Right lobe of liver (tissue), 6 donors: ENCODE measurements around the gene TSKU. TPM values are rescaled to one million over a fixed set of nuclear protein-coding genes. Genes with fewer than 3 reads are reported as not detected.

Experiments used
- ATAC-seq, 4 donors: fragments of 200-7000 bp; cut with Tn5 transposase; one replicate each; pipeline ENCODE4 v1.9.1; 2020; ENCODE audit warnings: mild to moderate bottlenecking in 4 of 4, moderate library complexity in 4 of 4
- DNase-seq, 3 donors: peaks; one replicate each; pipeline ENCODE4 v3.0.0-alpha.2; 2020
- H3K27ac ChIP-seq, 3 donors: fragments of 200-600 bp; one replicate each; pipeline ENCODE4 v1.8.0; 2022
- H3K27me3 ChIP-seq, 2 donors: fragments of 200-600 bp; one replicate each; pipeline ENCODE4 v1.8.0; 2022
- H3K36me3 ChIP-seq, 4 donors: fragments of 200-600 bp; sonication (generic) in 1 of 4; one replicate each; pipeline versions ENCODE4 v1.5.1 to v1.8.0; 2017 to 2022; ENCODE audit warnings: control low read depth in 1 of 4
- H3K4me1 ChIP-seq, 4 donors: fragments of 200-600 bp; sonication (generic) in 1 of 4; one replicate each; pipeline versions ENCODE4 v1.5.1 to v1.8.0; 2017 to 2022; ENCODE audit warnings: control low read depth in 1 of 4
- H3K4me3 ChIP-seq, 3 donors: fragments of 200-600 bp; one replicate each; pipeline ENCODE4 v1.8.0; 2022
- H3K9me3 ChIP-seq, 4 donors: fragments of 200-600 bp; sonication (generic) in 1 of 4; one replicate each; pipeline versions ENCODE4 v1.5.1 to v1.8.0; 2017 to 2022; ENCODE audit warnings: control low read depth in 1 of 4
- CTCF ChIP-seq, 4 donors: fragments of 200-600 bp in 3 of 4; fragments of 450-650 bp in 1 of 4; IDR thresholded peaks; one replicate each; pipeline versions ENCODE4 v1.5.1 to v1.8.0; 2016 to 2022; ENCODE audit warnings: antibody characterized with exemption in 4 of 4, mild to moderate bottlenecking in 2 of 4
- POLR2A ChIP-seq: fragments of 450-650 bp; IDR thresholded peaks from one replicate; pipeline ENCODE4 v1.6.1; 2017; ENCODE audit warnings: antibody characterized with exemption, mild to moderate bottlenecking
- WGBS: methylation state at CpG from one replicate; pipeline ENCODE4 v1.1.6; 2018; ENCODE audit warnings: low coverage, low lambda C conversion rate; ENCODE audit not compliant: insufficient coverage; ENCODE audit errors: missing lambda C conversion rate; 5-methylcytosine and 5-hydroxymethylcytosine counted together
- intact Hi-C, 2 donors: fragments of 100-400 bp; cut with DNase I; formaldehyde crosslinking; loops; one replicate each; pipeline versions ENCODE4 v1.11.2 to v1.14.1; 2022
- total RNA-seq, 6 experiments: library from RNA; depleted of rRNA in 2 of 6; stranded (reverse); fragments of >200 nt in 2 of 6; fragmentation: NEBNext Ultra II Directional in 3 of 6; extraction: Animal tissue kit (Norgen Biotek cat#: 25700) in 3 of 6; gene quantifications; one replicate each; pipeline versions ENCODE4 v1.1.0 to v1.2.4, GENCODE V29; 2016 to 2023
- donor health status: DM: no; HTN: yes; CAD: no.
- donor health status: DM: no; HTN: no; CAD: no.
- donor health status: DM: no; HTN: no; CAD: no.
- donor health status: DM: no; HTN: yes; CAD: no.
- donor health status: DM: no; HTN: yes; CAD: no.

The TSKU gene
- total RNA-seq, 6 experiments from 2014 or later, result 66.1 to 1,026 (median 278) TPM

DNA sequence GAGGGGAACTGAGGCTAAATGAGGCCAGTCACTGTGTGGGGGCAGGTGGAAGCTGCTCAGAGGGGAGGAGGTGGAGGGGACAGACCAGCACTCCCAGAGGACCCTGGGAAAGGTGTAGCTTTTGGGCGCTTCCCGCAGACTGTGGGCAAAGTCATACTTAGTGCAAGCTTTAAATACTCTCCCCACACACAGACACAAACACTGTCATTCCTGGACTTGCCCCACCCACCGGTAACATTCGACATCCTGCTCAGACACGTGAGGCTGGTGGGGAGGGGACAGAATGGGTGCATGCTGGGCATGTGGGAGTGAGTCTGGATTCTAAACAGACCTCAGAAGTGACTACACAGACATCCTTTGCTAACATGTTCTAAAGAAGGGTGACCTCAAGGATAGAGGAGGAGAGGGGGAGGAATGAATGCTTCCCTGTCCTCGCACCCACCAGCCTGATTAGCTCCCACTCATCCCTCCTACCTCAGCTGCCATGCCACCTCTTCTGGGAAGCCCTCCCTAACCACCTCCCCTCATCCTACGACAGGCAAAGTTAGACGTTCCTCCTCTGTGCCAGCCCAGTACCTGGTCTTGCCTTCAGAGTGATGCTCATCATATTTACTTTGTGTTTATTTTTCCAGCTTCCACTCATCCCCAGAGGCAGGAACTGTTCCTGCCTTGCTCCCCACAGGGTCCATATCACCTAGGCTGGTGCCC is 22.2 kb downstream of the TSKU start:
- intact Hi-C loops, result loop anchor here in 1 of 2 donors (10.0 kb wide), 1 partner anchor 229 kb away; the partner anchor contains the start of gene B3GNT6
- H3K9me3 ChIP-seq, result no peaks in the 10 kb centered on the region
- DNase-seq, result peak in 1 of 3 donors; percentile 57
- ATAC-seq, result peak in 1 of 4 donors; percentile 5
- no peak overlapping the region for H3K27ac ChIP-seq
- H3K4me3 ChIP-seq, result no peak overlapping the region
- no peaks in the 10 kb centered on the region for H3K27me3 ChIP-seq
- H3K36me3 ChIP-seq, result no peaks in the 10 kb centered on the region
- 45% methylated on average over 7 of the region's 8 CpGs for WGBS
- no peak for TF ChIP-seq CTCF (IDR thresholded peaks at IDR 0.05)
- TF ChIP-seq POLR2A, result no peak
- peaks cover 0 to 38% (median 17%) of the 10 kb centered on the region in 4 donors for H3K4me1 ChIP-seq

GRCh38 chr11:76806131-76806530 is 23.0 kb downstream of the TSKU start:
- intact Hi-C loops, result loop anchor here in 1 of 2 donors (10.0 kb wide), 1 partner anchor 229 kb away; the partner anchor contains the start of gene B3GNT6
- no peaks in the 10 kb centered on the region for H3K27me3 ChIP-seq
- no CpG with 5 or more reads among the region's 7 CpGs for WGBS
- no peak overlapping the region for H3K27ac ChIP-seq
- H3K4me3 ChIP-seq, result no peak overlapping the region
- no peaks in the 10 kb centered on the region for H3K36me3 ChIP-seq
- no peaks in the 10 kb centered on the region for H3K9me3 ChIP-seq
- H3K4me1 ChIP-seq, result peaks cover 0 to 35% (median 14%) of the 10 kb centered on the region in 4 donors
- DNase-seq (peak in 1 of 3 donors; percentile 45), ATAC-seq (no peak)
- TF ChIP-seq CTCF (IDR thresholded peaks at IDR 0.05) (no peak), POLR2A (no peak)

DNA sequence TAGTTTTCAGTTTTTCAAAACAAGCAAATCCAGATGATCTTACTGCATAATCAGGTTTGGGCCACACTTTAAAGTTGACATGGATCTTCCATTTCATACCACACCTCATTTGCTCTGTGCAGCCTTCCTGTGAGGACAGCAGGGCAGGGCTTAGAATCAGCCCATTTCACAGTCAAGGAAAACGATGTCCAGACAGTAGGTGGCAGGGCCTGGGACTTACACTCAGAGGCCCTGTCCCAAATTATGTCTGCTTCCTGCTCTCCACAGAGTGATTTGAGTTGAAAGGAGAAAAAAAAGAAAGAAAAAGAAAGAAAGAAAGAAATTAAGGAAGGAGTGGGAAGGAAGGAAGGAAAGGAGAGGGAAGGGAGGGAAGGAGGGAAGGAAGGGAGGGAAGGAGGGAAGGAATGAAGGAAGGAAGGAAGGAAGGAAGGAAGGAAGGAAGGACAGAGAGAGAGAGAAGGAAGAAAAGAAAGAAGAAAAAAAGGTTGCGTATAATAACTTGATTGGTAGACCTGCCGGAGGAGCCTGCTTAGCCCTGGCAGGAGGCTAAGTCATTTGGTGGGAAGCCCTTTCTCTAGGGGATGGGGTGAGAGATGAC is 23.6 kb downstream of the TSKU start:
- H3K9me3 ChIP-seq, result no peaks in the 10 kb centered on the region
- no peak overlapping the region for H3K27ac ChIP-seq
- H3K36me3 ChIP-seq, result no peaks in the 10 kb centered on the region
- H3K27me3 ChIP-seq, result no peaks in the 10 kb centered on the region
- ATAC-seq (no peak), DNase-seq (no peak)
- intact Hi-C loops, result loop anchor here in 1 of 2 donors (10.0 kb wide), 1 partner anchor 228 kb away; the partner anchor contains the start of gene B3GNT6
- no peak overlapping the region for H3K4me3 ChIP-seq
- 45% methylated on average over 2 of the region's 3 CpGs for WGBS
- TF ChIP-seq CTCF (IDR thresholded peaks at IDR 0.05) (no peak), POLR2A (no peak)
- peaks cover 0 to 29% (median 11%) of the 10 kb centered on the region in 4 donors for H3K4me1 ChIP-seq

DNA sequence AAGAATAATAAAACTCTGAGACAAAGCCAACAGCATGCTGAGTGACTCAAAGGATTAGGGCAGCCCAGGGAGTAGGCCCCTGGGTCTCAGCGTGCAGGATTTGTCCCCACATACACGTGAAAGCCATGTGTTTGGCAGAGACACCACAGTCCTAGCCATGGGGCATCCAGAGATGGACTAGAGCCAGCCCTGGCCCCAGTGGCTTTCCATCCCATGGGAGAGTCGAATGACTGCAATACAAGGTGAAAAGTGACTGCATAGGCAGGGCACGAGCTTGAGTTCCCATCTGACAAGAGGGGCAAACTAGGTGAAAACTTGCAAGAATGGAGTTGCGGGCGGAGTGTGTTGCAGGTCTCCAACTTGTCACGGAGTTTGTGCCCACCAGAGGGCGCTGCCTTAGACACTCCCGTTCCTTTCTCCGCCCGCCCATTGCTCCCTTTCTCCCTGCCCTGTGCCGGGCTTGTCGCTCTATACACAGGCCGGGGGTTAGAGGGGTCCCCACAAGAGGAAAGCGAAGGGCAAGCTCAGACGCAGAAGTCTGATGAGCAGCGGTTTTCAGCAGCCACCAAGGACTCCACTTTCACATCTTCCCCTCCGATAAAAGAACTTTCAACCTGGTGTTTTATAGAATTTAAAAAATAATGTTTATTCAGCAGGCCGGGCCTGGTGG is 24.2 kb downstream of the TSKU start:
- DNase-seq (peak; percentile 82 to 88 (median 85)), ATAC-seq (peak; percentile 66 to 77 (median 74))
- intact Hi-C loops, result loop anchor here in 1 of 2 donors (10.0 kb wide), 1 partner anchor 227 kb away; the partner anchor contains the start of gene B3GNT6
- WGBS, result 6% methylated on average over 12 of the region's 19 CpGs
- H3K27ac ChIP-seq, result peak overlapping the region in 1 of 3 donors; percentile 12
- TF ChIP-seq POLR2A (no peak), CTCF (IDR thresholded peaks at IDR 0.05) (peak; percentile 63 to 85 (median 76))
- no peak overlapping the region for H3K4me3 ChIP-seq
- no peaks in the 10 kb centered on the region for H3K36me3 ChIP-seq
- no peaks in the 10 kb centered on the region for H3K9me3 ChIP-seq
- H3K4me1 ChIP-seq, result peaks cover 0 to 24% (median 9%) of the 10 kb centered on the region in 4 donors
- no peaks in the 10 kb centered on the region for H3K27me3 ChIP-seq
